ENCODE measurements around the gene IGSF10. TPM values are rescaled to one million over a fixed set of nuclear protein-coding genes. Genes with fewer than 3 reads are reported as not detected.

IGSF10 gene
- total RNA-seq, 2 donors from 2014 or later, result 5.2 to 5.7 TPM

Other genes starting within 250 kb of the IGSF10 start
- gene P2RY14, start 182.5 kb downstream of the IGSF10 start, total RNA-seq, result 1 to 10 TPM; 1.3 to 3.6 TPM
- not detected for gene GPR87, start 144.2 kb downstream of the IGSF10 start, total RNA-seq
- under 1 TPM; 0.41 to 0.75 TPM for gene P2RY13, start 131.5 kb downstream of the IGSF10 start, total RNA-seq
- 1 to 10 TPM; 1.4 to 1.5 TPM for gene P2RY12, start 76.3 kb downstream of the IGSF10 start, total RNA-seq